Large intestine (tissue), 3 donors: ENCODE measurements around the gene FCHSD2. TPM values are rescaled to one million over a fixed set of nuclear protein-coding genes. Genes with fewer than 3 reads are reported as not detected.

Experiments used
- DNase-seq, 2 donors: peaks; one replicate each; pipeline versions ENCODE4 v3.0.0 to v3.0.0-alpha.2; 2013
- H3K27ac ChIP-seq: one replicate; pipeline ENCODE4 v1.5.1; 2013; ENCODE audit warnings: low read length
- H3K27me3 ChIP-seq: 2 replicates; pipeline ENCODE4 v1.6.1; 2013; ENCODE audit warnings: low read length; ENCODE audit not compliant: control insufficient read depth, insufficient read depth
- H3K36me3 ChIP-seq: 2 replicates; pipeline ENCODE4 v1.6.1; 2013; ENCODE audit warnings: low read length; ENCODE audit not compliant: control insufficient read depth, insufficient read depth
- H3K4me1 ChIP-seq: one replicate; pipeline ENCODE4 v1.6.1; 2013; ENCODE audit warnings: low read length; ENCODE audit not compliant: control insufficient read depth, insufficient read depth
- H3K4me3 ChIP-seq: one replicate; pipeline ENCODE4 v1.5.1; 2013; ENCODE audit warnings: low read length
- H3K9me3 ChIP-seq: one replicate; pipeline ENCODE4 v1.6.1; 2013; ENCODE audit warnings: mild to moderate bottlenecking, low read depth, low read length, moderate library complexity; ENCODE audit not compliant: control insufficient read depth
- WGBS: methylation state at CpG from one replicate; pipeline ENCODE4 v1.1.5; 2013; ENCODE audit warnings: low lambda C conversion rate; ENCODE audit not compliant: insufficient coverage; 5-methylcytosine and 5-hydroxymethylcytosine counted together
- polyA plus RNA-seq: library from polyadenylated mRNA; unstranded; fragments of 120-200 nt; gene quantifications from one replicate; pipeline ENCODE4 v1.2.1, GENCODE V29; 2013

The FCHSD2 gene
- polyA plus RNA-seq, 1 donor = 23.4 TPM

DNA sequence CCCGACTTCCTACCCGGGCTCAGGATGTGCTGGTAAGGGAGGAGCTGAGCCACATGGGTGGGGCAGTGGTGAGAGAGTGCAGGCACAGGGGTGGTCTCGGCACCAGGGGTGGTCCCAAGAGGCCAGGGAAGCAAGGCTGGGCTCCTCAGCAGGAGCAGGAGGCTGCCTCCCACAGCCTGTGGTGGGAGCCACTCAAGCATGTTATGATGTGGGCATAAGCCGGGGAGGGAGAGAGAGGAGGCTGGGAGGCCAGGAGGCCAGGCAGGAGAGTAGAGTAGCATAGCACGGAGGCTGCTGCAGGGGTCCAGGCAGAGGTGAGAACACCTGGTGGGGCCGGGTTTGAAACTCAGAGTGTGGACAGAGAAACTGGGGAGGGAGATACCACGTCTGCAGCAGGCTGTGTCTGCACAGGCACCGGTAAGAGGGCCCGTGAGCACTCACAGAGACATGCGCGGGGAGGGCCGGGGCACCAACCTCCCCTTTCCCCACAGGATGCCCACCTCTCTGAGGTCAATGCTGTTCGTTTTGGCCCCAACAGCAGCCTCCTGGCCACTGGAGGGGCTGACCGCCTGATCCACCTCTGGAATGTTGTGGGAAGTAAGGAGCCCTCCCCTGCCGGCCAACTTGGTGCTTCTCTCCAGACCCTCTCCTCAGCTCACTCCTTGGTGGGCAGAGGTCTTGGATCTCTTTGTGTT, 317.2 kb downstream of the FCHSD2 start:
- H3K36me3 ChIP-seq = peaks cover 21% of the 10 kb centered on the region
- H3K9me3 ChIP-seq = peaks cover 4% of the 10 kb centered on the region
- no peak overlapping the region for H3K27ac ChIP-seq
- peaks cover 30% of the 10 kb centered on the region for H3K4me1 ChIP-seq
- H3K4me3 ChIP-seq = no peak overlapping the region
- no peak for DNase-seq
- WGBS = no CpG with 5 or more reads among the region's 15 CpGs
- no peaks in the 10 kb centered on the region for H3K27me3 ChIP-seq

DNA sequence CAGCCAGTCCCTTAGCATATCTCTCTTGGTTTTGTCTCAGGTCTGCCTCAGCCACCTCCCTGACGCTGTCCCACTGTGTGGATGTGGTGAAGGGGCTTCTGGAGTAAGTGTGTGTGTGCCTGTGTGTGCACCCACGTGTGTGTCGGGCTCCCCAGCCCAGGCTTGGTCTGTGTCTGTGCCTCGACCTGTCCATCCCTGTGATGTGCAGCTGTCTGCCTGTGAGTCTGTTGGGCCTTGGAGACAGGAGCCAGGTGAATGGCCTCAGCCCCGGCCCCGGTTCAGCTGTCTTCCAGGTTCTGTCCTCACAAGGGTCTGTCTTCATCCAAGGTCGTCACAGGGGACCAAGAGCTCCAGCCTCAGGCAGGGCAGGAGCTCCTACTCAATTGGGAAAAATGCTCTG, 318.1 kb downstream of the FCHSD2 start:
- H3K27me3 ChIP-seq = no peaks in the 10 kb centered on the region
- H3K9me3 ChIP-seq = peaks cover 4% of the 10 kb centered on the region
- no peak for DNase-seq
- no peak overlapping the region for H3K4me3 ChIP-seq
- peaks cover 30% of the 10 kb centered on the region for H3K4me1 ChIP-seq
- no peak overlapping the region for H3K27ac ChIP-seq
- peaks cover 19% of the 10 kb centered on the region for H3K36me3 ChIP-seq
- WGBS = no CpG with 5 or more reads among the region's 7 CpGs

DNA sequence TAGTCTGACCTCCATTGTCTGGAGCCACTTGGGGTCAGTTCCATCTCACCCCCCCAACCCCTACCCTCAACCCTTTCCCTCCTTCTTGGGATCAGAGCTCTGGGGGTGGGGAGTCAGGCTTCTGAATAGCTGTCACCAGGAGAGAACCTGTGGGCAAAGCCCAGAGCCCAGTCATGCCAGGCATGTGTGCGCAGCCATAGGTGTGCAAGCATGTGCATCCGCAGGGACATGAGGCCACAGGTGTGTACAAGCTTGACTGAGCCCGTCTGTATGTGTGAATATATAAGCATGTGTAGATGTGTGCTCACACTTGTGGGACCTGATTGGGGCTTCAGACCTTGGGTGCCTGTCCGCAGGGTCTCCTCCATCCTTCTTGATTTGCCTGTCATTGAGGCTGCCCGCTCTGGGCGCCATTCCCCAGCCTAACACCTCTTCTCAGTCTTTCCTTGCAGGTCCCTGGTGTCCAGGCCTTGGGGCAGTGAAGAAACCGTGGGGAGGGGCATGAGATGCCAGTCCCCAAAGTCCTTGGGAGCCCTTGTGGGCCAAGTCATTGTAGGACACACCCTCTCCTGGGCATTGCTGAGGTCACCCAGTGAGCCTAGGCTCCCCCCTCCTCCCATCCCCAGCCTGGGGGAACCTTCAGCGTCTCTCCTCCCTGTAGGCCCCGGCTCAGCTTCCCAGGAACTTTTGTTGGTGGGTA, 318.9 kb downstream of the FCHSD2 start:
- Histone ChIP-seq H3K4me3 (no peak overlapping the region), H3K27me3 (no peaks in the 10 kb centered on the region), H3K9me3 (peaks cover 4% of the 10 kb centered on the region), H3K4me1 (peaks cover 25% of the 10 kb centered on the region), H3K36me3 (peaks cover 23% of the 10 kb centered on the region), H3K27ac (no peak overlapping the region)
- no CpG with 5 or more reads among the region's 9 CpGs for WGBS
- DNase-seq = no peak

DNA sequence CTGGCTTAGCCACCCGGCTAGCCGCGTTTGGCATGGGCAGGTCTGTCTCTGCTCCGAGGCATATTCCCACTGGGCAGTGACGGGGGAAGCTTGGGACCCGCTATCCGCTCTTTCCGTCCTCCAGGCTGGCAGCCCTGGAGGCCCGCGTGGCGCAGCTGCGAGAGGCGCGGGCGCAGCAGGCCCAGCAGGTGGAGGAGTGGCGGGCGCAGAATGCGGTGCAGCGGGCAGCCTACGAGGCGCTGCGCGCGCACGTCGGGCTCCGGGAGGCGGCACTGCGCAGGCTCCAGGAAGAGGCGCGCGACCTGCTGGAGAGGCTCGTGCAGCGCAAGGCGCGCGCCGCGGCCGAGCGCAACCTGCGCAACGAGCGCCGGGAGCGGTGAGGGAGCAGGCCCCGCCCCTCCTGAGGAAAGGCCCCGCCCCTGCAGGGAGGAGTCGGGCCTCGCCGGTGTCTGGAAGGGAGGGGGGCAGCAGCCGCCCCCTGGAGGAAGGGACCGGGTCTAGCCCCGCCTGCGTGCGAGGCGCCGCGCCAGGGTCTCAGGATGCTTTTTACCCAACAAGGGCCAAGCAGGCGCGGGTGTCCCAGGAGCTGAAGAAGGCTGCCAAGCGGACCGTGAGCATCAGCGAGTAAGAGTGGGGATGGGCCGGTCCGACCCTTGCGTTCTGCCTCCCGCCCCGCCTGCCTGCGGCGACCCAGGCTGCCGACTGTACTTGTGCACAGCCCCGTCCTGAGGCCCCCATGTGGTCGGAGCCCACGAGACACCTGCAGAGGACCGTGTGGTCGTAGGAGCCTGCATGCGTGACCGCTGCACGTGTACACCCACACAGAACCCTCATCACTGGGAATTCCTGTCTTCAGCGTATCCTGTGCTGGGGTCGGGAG, 320.0 kb downstream of the FCHSD2 start:
- Histone ChIP-seq H3K9me3 (peaks cover 4% of the 10 kb centered on the region), H3K36me3 (peaks cover 31% of the 10 kb centered on the region), H3K4me1 (peaks cover 20% of the 10 kb centered on the region), H3K27me3 (no peaks in the 10 kb centered on the region), H3K27ac (peak overlapping the region; percentile 53), H3K4me3 (peak overlapping the region; percentile 55)
- no CpG with 5 or more reads among the region's 82 CpGs for WGBS
- peak; percentile 93 to 95 for DNase-seq

DNA sequence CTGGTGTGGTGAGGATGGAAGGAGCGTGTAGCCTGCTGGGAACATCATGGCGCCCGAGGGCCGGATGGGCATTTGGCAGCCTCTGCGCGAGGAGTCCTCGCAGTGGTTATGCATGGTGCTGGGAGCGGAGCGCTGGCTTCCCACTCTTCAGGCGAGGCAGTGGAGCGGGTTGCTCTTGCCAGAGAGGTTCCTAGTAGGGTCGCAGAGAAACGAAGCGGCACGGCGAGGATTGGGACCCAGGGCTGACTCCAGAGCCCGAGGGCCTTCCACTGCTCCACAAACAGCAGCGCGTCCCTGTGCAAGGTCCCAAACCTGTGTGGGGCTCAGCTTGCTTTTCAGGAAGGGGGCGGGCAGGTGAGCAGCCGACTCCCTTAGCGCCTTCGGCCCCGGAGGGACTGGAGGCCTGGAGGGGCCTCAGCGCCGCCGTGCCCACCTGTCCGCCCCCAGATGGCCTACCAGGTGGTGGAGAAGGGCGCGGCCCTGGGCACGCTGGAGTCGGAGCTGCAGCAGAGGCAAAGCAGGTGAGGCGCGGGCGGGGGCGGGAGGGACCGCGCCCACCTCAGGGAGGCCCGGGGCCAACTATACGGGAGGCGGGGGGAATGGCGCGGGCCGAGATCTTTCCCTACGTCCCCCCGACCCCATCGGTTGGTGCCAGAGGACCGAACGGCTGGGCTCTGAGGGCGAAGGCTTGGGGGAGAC, 320.7 kb downstream of the FCHSD2 start:
- no CpG with 5 or more reads among the region's 50 CpGs for WGBS
- peak overlapping the region; percentile 53 for H3K27ac ChIP-seq
- DNase-seq = peak; percentile 48 to 66
- peaks cover 4% of the 10 kb centered on the region for H3K9me3 ChIP-seq
- H3K27me3 ChIP-seq = no peaks in the 10 kb centered on the region
- H3K36me3 ChIP-seq = peaks cover 30% of the 10 kb centered on the region
- H3K4me3 ChIP-seq = peak overlapping the region; percentile 55
- peaks cover 20% of the 10 kb centered on the region for H3K4me1 ChIP-seq

DNA sequence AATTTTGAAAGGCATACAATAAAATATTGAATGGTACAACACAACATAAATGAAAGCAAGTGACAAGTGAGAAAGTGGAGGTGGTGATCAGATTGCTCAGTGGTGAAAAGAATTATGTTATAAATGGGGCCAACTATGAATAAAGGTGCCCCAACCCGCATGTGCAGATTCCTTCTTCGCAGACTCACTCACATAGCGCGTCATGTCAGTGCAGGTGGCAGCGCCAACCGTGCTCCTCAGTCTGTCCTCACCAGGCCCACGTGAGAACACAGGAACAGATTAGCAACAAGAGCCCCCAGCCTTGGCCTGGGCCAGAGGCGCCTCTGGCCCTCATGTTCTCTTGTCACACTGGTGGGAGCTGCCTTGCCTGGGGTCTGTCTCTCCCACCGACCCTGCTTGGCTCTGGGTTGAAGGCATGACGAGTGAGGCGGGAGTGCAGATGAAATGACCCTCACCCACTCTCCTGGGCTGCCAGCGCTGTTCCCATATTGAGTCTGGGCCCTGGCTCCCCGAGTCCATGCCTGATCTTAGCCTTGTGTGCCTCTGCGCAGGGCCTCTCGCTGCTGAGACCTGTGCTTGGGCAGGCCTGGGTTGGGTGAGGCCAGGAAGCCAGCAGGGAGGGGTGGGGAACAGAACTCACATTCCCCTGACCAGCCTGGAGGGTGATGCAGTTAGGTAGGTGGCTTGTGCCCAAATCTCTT, 321.5 kb downstream of the FCHSD2 start:
- H3K27me3 ChIP-seq = no peaks in the 10 kb centered on the region
- DNase-seq = no peak
- no peak overlapping the region for H3K27ac ChIP-seq
- peaks cover 30% of the 10 kb centered on the region for H3K36me3 ChIP-seq
- H3K9me3 ChIP-seq = peaks cover 4% of the 10 kb centered on the region
- peaks cover 20% of the 10 kb centered on the region for H3K4me1 ChIP-seq
- WGBS = no CpG with 5 or more reads among the region's 15 CpGs
- no peak overlapping the region for H3K4me3 ChIP-seq

DNA sequence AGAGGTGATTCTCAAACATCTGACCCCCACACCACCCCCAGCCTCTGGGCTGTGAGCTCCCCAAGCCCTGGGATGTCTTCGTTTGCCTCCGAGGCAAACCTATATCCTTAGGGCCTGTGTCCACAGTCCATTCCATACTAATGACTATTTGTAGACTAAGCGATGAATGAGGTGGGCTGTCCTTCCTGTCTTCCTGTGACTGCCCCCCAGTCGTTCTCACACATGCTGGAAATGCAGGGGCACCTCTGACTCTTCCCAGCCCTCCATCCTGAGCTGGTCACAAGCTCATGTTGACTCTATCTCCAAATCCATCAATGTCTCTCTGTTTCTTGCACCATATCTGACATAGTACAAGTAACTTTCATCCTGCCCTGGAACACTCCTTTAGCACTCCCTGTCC, 323.1 kb downstream of the FCHSD2 start:
- H3K4me1 ChIP-seq = peaks cover 25% of the 10 kb centered on the region
- no peak overlapping the region for H3K4me3 ChIP-seq
- no peaks in the 10 kb centered on the region for H3K27me3 ChIP-seq
- peaks cover 30% of the 10 kb centered on the region for H3K36me3 ChIP-seq
- H3K27ac ChIP-seq = no peak overlapping the region
- H3K9me3 ChIP-seq = peaks cover 6% of the 10 kb centered on the region
- WGBS = 83% methylated on average over 1 of the region's 4 CpGs
- DNase-seq = no peak

DNA sequence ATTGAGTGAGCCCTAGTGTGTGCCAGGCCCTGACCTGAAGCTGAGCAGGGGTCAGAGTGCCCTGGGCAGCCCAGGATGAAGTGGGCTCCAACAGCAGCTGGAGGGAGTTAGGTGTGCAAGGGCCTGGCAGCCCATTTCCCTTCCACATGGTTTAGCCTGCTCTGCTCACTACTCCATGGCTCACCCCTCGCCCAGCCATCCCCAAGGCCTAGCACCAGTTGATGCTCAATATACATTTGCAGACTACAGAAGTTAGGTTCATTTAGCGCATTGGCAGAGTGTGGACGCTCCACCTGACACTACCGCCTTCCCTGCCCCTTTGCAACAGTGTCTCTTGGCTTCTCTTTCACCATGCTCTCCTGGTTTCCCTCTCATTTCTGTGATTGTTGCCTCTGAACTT, 324.2 kb downstream of the FCHSD2 start:
- Histone ChIP-seq H3K4me1 (peaks cover 32% of the 10 kb centered on the region), H3K9me3 (peaks cover 7% of the 10 kb centered on the region), H3K36me3 (peaks cover 30% of the 10 kb centered on the region), H3K27me3 (no peaks in the 10 kb centered on the region), H3K27ac (no peak overlapping the region), H3K4me3 (no peak overlapping the region)
- DNase-seq = no peak
- no CpG with 5 or more reads among the region's 4 CpGs for WGBS

DNA sequence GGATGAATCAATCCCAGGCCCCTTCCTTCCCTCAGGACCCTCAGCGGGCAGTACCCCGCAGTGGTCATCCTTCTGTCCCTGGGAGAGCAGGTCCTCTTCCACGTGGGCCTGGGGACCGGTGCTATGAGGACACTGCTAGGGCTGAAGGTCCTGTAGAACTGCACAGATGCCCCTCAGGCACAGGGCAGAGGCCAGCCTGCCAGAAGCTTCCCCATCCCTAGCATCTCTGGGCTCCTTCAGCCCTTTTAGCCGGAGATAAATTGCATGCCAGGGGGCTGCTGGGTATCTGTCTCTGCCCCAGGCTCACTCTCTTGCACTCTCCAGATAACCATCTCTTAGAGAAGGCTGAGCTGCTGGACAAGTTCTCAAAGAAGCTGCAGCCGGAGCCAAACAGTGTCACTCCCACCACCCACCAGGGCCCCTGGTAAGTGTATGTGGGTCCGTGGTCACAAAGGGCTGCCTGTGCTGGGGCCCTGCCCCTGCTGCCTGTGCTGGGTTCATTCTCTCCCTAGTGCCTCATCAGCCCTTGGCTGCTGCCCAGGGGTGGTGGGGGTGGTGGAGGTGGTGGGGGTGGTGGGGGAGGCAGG, 325.6 kb downstream of the FCHSD2 start:
- Histone ChIP-seq H3K4me1 (peaks cover 29% of the 10 kb centered on the region), H3K4me3 (no peak overlapping the region), H3K27me3 (no peaks in the 10 kb centered on the region), H3K27ac (no peak overlapping the region), H3K9me3 (peaks cover 4% of the 10 kb centered on the region), H3K36me3 (peaks cover 30% of the 10 kb centered on the region)
- no peak for DNase-seq
- no CpG with 5 or more reads among the region's 7 CpGs for WGBS
